ENCODE measurements around the gene UQCRC1.

Gene UQCRC1

GRCh38 chr3:48609088-48610005, at the start of gene UQCRC1:
Gene UQCRC1, minus strand, starts transcription at chr3:48609646. Its CDS starts 26 bp downstream, at chr3:48609620.
- peak; percentile 93 for DNase-seq

- DNase-seq = peak; percentile 52
Measured at GRCh38 chr3:48656841-48657281, 47.4 kb upstream of the UQCRC1 start.

- DNase-seq = peak; percentile 85
Measured at GRCh38 chr3:48656061-48656840, 46.8 kb upstream of the UQCRC1 start.

- DNase-seq = peak; percentile 41
Measured at GRCh38 chr3:48655606-48656005, 46.2 kb upstream of the UQCRC1 start.

- DNase-seq = no peak
Measured at GRCh38 chr3:48655063-48655462, 45.6 kb upstream of the UQCRC1 start.

GRCh38 chr3:48652923-48653715, 43.7 kb upstream of the UQCRC1 start:
- DNase-seq = no peak

GRCh38 chr3:48651771-48652170, 42.3 kb upstream of the UQCRC1 start:
- no peak for DNase-seq

- DNase-seq = no peak
Measured at GRCh38 chr3:48650723-48651122, 41.3 kb upstream of the UQCRC1 start.

- DNase-seq = no peak
Measured at GRCh38 chr3:48648188-48648850, 38.9 kb upstream of the UQCRC1 start.

GRCh38 chr3:48647714-48648113, 38.3 kb upstream of the UQCRC1 start:
- no peak for DNase-seq

GRCh38 chr3:48644898-48645760, 35.7 kb upstream of the UQCRC1 start:
- DNase-seq = no peak

GRCh38 chr3:48642605-48643004, 33.2 kb upstream of the UQCRC1 start:
- no peak for DNase-seq

- DNase-seq = no peak
Measured at GRCh38 chr3:48641396-48641795, 31.9 kb upstream of the UQCRC1 start.

- no peak for DNase-seq
Measured at GRCh38 chr3:48639944-48640606, 30.6 kb upstream of the UQCRC1 start.

- no peak for DNase-seq
Measured at GRCh38 chr3:48637305-48637704, 27.9 kb upstream of the UQCRC1 start.

- no peak for DNase-seq
Measured at GRCh38 chr3:48636149-48636655, 26.8 kb upstream of the UQCRC1 start.

GRCh38 chr3:48635222-48636021, 26.0 kb upstream of the UQCRC1 start, which contains the start of gene SLC26A6:
Gene SLC26A6, minus strand, starts transcription at chr3:48635461. Its CDS starts 68 bp downstream, at chr3:48635393.
- peak; percentile 95 for DNase-seq

- peak; percentile 56 for DNase-seq
Measured at GRCh38 chr3:48634661-48635221, 25.3 kb upstream of the UQCRC1 start.

- no peak for DNase-seq
Measured at GRCh38 chr3:48633743-48634142, 24.3 kb upstream of the UQCRC1 start.
